ENCODE results near the gene MORF4L1. TPM values are rescaled to one million over a fixed set of nuclear protein-coding genes. Genes with fewer than 3 reads are reported as not detected.

Gene MORF4L1
- total RNA-seq, 1 experiment from 2014 or later: 424 TPM

- TF ChIP-seq CTCF (IDR thresholded peaks at IDR 0.05; ENCODE audit: insufficient read depth in 1 of 2, low read depth in 1 of 2, low read length in 1 of 2, severe bottlenecking in 1 of 2, unreplicated experiment in 1 of 2): no peak
- no TSS peak for BruUV-seq (replicated peaks)
- Mint-ChIP-seq H3K27ac (ENCODE audit: unreplicated experiment) (no peak overlapping the region), H3K4me3 (ENCODE audit: unreplicated experiment) (no peak overlapping the region), H3K27me3 (ENCODE audit: insufficient read depth, unreplicated experiment) (no peaks in the 10 kb centered on the region), H3K4me1 (ENCODE audit: low read depth, unreplicated experiment) (no peaks in the 10 kb centered on the region), H3K9me3 (ENCODE audit: unreplicated experiment) (peaks cover 8% of the 10 kb centered on the region), H3K36me3 (ENCODE audit: insufficient read depth, unreplicated experiment) (peaks cover 4% of the 10 kb centered on the region)
- no peaks in the 10 kb centered on the region for H3K27me3 ChIP-seq (replicated peaks; ENCODE audit: control insufficient read depth, insufficient read depth, low read length)
- no peaks in the 10 kb centered on the region for H3K9me3 ChIP-seq
- H3K36me3 ChIP-seq (ENCODE audit: control insufficient read depth, insufficient read depth, low read length): no peaks in the 10 kb centered on the region
- no peaks in the 10 kb centered on the region for H3K4me1 ChIP-seq
- CTCF ChIA-PET: no interaction called here
- POLR2A ChIA-PET: no interaction called here
- no peak for DNase-seq
- no peak overlapping the region for H3K4me3 ChIP-seq (ENCODE audit: low read depth, low read length)
- intact Hi-C loops (cut with micrococcal nuclease; ENCODE audit: unreplicated experiment): no loop called here
These were observed 21.5 kb upstream of the MORF4L1 start for GRCh38 chr15:78850941-78851755.

- TF ChIP-seq CTCF (IDR thresholded peaks at IDR 0.05; ENCODE audit: insufficient read depth in 1 of 2, low read depth in 1 of 2, low read length in 1 of 2, severe bottlenecking in 1 of 2, unreplicated experiment in 1 of 2): no peak
- BruUV-seq (replicated peaks): no TSS peak
- no peaks in the 10 kb centered on the region for H3K4me1 ChIP-seq
- H3K4me3 Mint-ChIP-seq (ENCODE audit: unreplicated experiment): no peak overlapping the region
- DNase-seq: no peak
- H3K27ac Mint-ChIP-seq (ENCODE audit: unreplicated experiment): no peak overlapping the region
- ChIA-PET CTCF (no interaction called here), POLR2A (no interaction called here)
- intact Hi-C loops (cut with micrococcal nuclease; ENCODE audit: unreplicated experiment): no loop called here
- H3K9me3 ChIP-seq: no peaks in the 10 kb centered on the region
- H3K36me3 Mint-ChIP-seq (ENCODE audit: insufficient read depth, unreplicated experiment): peaks cover 4% of the 10 kb centered on the region
- H3K9me3 Mint-ChIP-seq (ENCODE audit: unreplicated experiment): peaks cover 8% of the 10 kb centered on the region
- H3K36me3 ChIP-seq (ENCODE audit: control insufficient read depth, insufficient read depth, low read length): no peaks in the 10 kb centered on the region
- no peaks in the 10 kb centered on the region for H3K27me3 Mint-ChIP-seq (ENCODE audit: insufficient read depth, unreplicated experiment)
- no peaks in the 10 kb centered on the region for H3K4me1 Mint-ChIP-seq (ENCODE audit: low read depth, unreplicated experiment)
- H3K27me3 ChIP-seq (replicated peaks; ENCODE audit: control insufficient read depth, insufficient read depth, low read length): no peaks in the 10 kb centered on the region
- no peak overlapping the region for H3K4me3 ChIP-seq (ENCODE audit: low read depth, low read length)
These were observed 19.2 kb upstream of the MORF4L1 start for GRCh38 chr15:78853500-78853899.

- intact Hi-C loops (cut with micrococcal nuclease; ENCODE audit: unreplicated experiment): no loop called here
- POLR2A ChIA-PET: no interaction called here
These were observed 17.8 kb upstream of the MORF4L1 start for GRCh38 chr15:78854833-78855372.

More at GRCh38 chr15:78854833-78855372, 17.8 kb upstream of the MORF4L1 start:
- Histone ChIP-seq H3K36me3 (ENCODE audit: control insufficient read depth, insufficient read depth, low read length) (no peaks in the 10 kb centered on the region), H3K4me3 (ENCODE audit: low read depth, low read length) (no peak overlapping the region), H3K27me3 (replicated peaks; ENCODE audit: control insufficient read depth, insufficient read depth, low read length) (no peaks in the 10 kb centered on the region), H3K9me3 (no peaks in the 10 kb centered on the region), H3K4me1 (no peaks in the 10 kb centered on the region)
- no peak for DNase-seq
- H3K9me3 Mint-ChIP-seq (ENCODE audit: unreplicated experiment): peaks cover 8% of the 10 kb centered on the region
- no peak overlapping the region for H3K27ac Mint-ChIP-seq (ENCODE audit: unreplicated experiment)
- no peaks in the 10 kb centered on the region for H3K4me1 Mint-ChIP-seq (ENCODE audit: low read depth, unreplicated experiment)
- BruUV-seq (replicated peaks): no TSS peak
- peaks cover 6% of the 10 kb centered on the region for H3K36me3 Mint-ChIP-seq (ENCODE audit: insufficient read depth, unreplicated experiment)
- CTCF ChIA-PET: no interaction called here
- H3K27me3 Mint-ChIP-seq (ENCODE audit: insufficient read depth, unreplicated experiment): no peaks in the 10 kb centered on the region
- no peak for TF ChIP-seq CTCF (IDR thresholded peaks at IDR 0.05; ENCODE audit: insufficient read depth in 1 of 2, low read depth in 1 of 2, low read length in 1 of 2, severe bottlenecking in 1 of 2, unreplicated experiment in 1 of 2)
- no peak overlapping the region for H3K4me3 Mint-ChIP-seq (ENCODE audit: unreplicated experiment)
